Bronchial epithelial cell (primary cell): Measurements from ENCODE around the gene DIP2A. TPM values are rescaled to one million over a fixed set of nuclear protein-coding genes. Genes with fewer than 3 reads are reported as not detected.
"Not testable (repeated sequence)": the region's sequence is repeated elsewhere in the genome, so short reads cannot be mapped to it uniquely, and the experiment has no call there.

Experiments
- DNase-seq: peaks from one replicate; pipeline ENCODE4 v3.0.0-alpha.2; 2010; ENCODE audit warnings: low read depth
- FAIRE-seq: peaks from 2 replicates; lab custom pipeline; 2011; peaks lifted over from hg19 to GRCh38; lab: Jason Lieb, UNC
- H3K27me3 ChIP-seq: 2 replicates; pipeline ENCODE4 v1.5.1; 2011; ENCODE audit warnings: low read length; ENCODE audit not compliant: control insufficient read depth, insufficient read depth
- H3K36me3 ChIP-seq: 2 replicates; pipeline ENCODE4 v1.5.1; 2011; ENCODE audit warnings: low read length; ENCODE audit not compliant: control insufficient read depth, insufficient read depth
- H3K4me3 ChIP-seq: 2 replicates; pipeline ENCODE4 v1.5.1; 2011; ENCODE audit warnings: mild to moderate bottlenecking, low read depth, low read length, control low read depth
- total RNA-seq: library from RNA; depleted of rRNA; stranded (reverse); fragments of >200 nt; gene quantifications from 2 replicates; pipeline ENCODE4 v1.2.1, GENCODE V29; 2014
- TF ChIP-seq, protein P1 (sequence below): IDR thresholded peaks from 2 replicates; pipeline ENCODE4 v1.5.1; 2011; ENCODE audit warnings: mild to moderate bottlenecking, moderate library complexity, low read length, control low read depth, inconsistent platforms; ENCODE audit not compliant: insufficient read depth, severe bottlenecking

The DIP2A gene
- total RNA-seq, 1 donor from 2014 or later = 28.2 TPM

DNA sequence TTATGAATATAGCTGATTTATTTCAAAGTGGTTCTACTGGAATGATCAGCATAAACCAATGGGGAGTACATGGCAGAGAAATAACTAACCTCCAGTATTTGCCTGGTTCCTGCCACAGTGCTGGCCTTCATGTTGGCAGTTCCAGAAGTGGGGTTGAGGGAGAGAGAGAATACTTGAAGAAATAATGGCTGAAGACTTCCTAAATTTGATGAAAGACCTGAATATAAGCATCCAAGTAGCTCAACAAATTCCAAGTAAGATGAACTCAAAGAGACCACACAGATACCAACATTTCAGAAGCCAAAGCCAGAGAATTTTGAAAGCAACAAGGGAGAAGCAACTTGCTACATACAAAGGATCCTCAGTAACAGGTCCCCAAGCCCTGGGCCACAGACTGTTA is 111.9 kb downstream of the DIP2A start:
- H3K27me3 ChIP-seq = no peaks in the 10 kb centered on the region
- DNase-seq (no peak), FAIRE-seq (no peak)
- peaks cover 21% of the 10 kb centered on the region for H3K36me3 ChIP-seq
- H3K4me3 ChIP-seq = no peak overlapping the region
- TF ChIP-seq, protein P1, sequence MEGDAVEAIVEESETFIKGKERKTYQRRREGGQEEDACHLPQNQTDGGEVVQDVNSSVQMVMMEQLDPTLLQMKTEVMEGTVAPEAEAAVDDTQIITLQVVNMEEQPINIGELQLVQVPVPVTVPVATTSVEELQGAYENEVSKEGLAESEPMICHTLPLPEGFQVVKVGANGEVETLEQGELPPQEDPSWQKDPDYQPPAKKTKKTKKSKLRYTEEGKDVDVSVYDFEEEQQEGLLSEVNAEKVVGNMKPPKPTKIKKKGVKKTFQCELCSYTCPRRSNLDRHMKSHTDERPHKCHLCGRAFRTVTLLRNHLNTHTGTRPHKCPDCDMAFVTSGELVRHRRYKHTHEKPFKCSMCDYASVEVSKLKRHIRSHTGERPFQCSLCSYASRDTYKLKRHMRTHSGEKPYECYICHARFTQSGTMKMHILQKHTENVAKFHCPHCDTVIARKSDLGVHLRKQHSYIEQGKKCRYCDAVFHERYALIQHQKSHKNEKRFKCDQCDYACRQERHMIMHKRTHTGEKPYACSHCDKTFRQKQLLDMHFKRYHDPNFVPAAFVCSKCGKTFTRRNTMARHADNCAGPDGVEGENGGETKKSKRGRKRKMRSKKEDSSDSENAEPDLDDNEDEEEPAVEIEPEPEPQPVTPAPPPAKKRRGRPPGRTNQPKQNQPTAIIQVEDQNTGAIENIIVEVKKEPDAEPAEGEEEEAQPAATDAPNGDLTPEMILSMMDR = no peak

- no peaks in the 10 kb centered on the region for H3K27me3 ChIP-seq
- H3K4me3 ChIP-seq = no peak overlapping the region
- FAIRE-seq = no peak
- DNase-seq = no peak
- TF ChIP-seq, protein P1 = no peak
- peaks cover 9% of the 10 kb centered on the region for H3K36me3 ChIP-seq
Observed at GRCh38 chr21:46572850-46573249, 114.2 kb downstream of the DIP2A start.

- not testable (repeated sequence) for DNase-seq, H3K4me3 ChIP-seq, FAIRE-seq
Observed at GRCh38 chr21:46577786-46578185, 119.1 kb downstream of the DIP2A start.

GRCh38 chr21:46579394-46579793 is 120.7 kb downstream of the DIP2A start:
- H3K4me3 ChIP-seq, FAIRE-seq, H3K27me3 ChIP-seq, H3K36me3 ChIP-seq, DNase-seq: not testable (repeated sequence)

More at GRCh38 chr21:46577786-46578185, 119.1 kb downstream of the DIP2A start:
- H3K36me3 ChIP-seq, H3K27me3 ChIP-seq: not testable (repeated sequence)

GRCh38 chr21:46581780-46582307 is 123.2 kb downstream of the DIP2A start:
- DNase-seq (no peak), FAIRE-seq (no peak)
- Histone ChIP-seq H3K27me3 (no peaks in the 10 kb centered on the region), H3K4me3 (no peak overlapping the region), H3K36me3 (peaks cover 2% of the 10 kb centered on the region)
- TF ChIP-seq, protein P1 = no peak

DNA sequence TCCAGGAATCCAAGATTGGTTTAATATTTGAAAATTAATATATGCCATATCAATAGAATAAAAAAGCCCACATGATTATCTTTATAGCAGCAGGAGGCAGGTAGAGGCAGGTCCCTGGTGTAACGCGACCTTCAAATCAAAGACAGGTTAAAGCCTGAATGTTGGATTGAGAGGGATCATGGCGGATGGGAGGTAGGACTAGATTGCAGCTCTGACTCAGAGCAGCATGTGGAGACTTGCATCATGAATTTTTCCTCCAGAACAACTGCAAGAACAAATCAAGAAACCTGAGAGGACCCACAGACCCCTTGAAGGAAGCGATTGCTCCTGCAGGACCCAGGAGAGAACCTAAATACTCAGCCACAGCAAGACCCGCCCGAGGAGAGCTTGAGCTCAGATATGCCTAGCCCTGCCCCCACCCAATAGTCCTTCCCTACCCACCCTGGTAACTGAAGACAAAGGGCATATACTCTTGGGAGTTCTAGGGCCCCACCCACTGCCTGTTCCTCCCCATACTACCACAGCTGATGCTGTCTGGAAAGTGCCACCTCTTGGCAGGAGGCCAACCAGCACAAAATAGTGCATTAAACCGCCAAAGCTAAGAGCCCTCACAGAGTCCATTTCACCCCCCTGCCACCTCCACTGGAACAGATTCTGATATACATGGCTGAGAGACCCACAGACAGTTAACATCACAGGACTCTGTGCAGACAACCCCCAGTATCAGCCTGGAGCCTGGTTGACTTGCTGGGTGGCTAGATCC is 126.7 kb downstream of the DIP2A start:
- no peak for FAIRE-seq
- H3K4me3 ChIP-seq = no peak overlapping the region
- peaks cover 2% of the 10 kb centered on the region for H3K36me3 ChIP-seq
- TF ChIP-seq, protein P1 = no peak
- no peaks in the 10 kb centered on the region for H3K27me3 ChIP-seq
- peak; percentile 91 for DNase-seq
